GM23338 (cell line): ENCODE data around the gene EPM2AIP1. TPM values are rescaled to one million over a fixed set of nuclear protein-coding genes. Genes with fewer than 3 reads are reported as not detected.
A peak's percentile ranks its signal among the peaks of the same experiment; 100 is the strongest.

Experiments
- ATAC-seq: fragments of 200-7000 bp; cut with Tn5 transposase; 3 replicates; pipeline ENCODE4 v1.9.1; 2020
- DNase-seq: peaks from one replicate; pipeline ENCODE4 v3.0.0-alpha.2; 2015; ENCODE audit warnings: low spot score
- H2AFZ ChIP-seq: fragments of 200-600 bp; sonication (generic); 2 replicates; pipeline ENCODE4 v1.8.0; 2016; ENCODE audit warnings: antibody characterized with exemption, mild to moderate bottlenecking, moderate library complexity
- H3F3A ChIP-seq: fragments of 200-600 bp; sonication (generic); replicated peaks from 2 replicates; pipeline ENCODE4 v1.8.0; 2017; ENCODE audit warnings: antibody characterized with exemption, mixed run types, low read depth
- H3K27ac ChIP-seq: fragments of 200-600 bp; sonication (generic); 2 replicates; pipeline ENCODE4 v1.6.1; 2016; ENCODE audit warnings: low read depth
- H3K27me3 ChIP-seq: fragments of 200-600 bp; sonication (generic); 2 replicates; pipeline ENCODE4 v1.8.0; 2016; ENCODE audit warnings: mild to moderate bottlenecking, mixed run types, moderate library complexity; ENCODE audit not compliant: insufficient read depth
- H3K36me3 ChIP-seq: fragments of 200-600 bp; sonication (generic); 2 replicates; pipeline ENCODE4 v1.8.0; 2016; ENCODE audit warnings: mild to moderate bottlenecking; ENCODE audit not compliant: insufficient read depth
- H3K4me1 ChIP-seq: fragments of 200-600 bp; sonication (generic); 2 replicates; pipeline ENCODE4 v1.8.0; 2016; ENCODE audit warnings: mild to moderate bottlenecking, moderate library complexity; ENCODE audit not compliant: insufficient read depth
- H3K4me2 ChIP-seq: fragments of 200-600 bp; sonication (generic); 2 replicates; pipeline ENCODE4 v1.7.1; 2017; ENCODE audit warnings: mixed run types
- H3K4me3 ChIP-seq: fragments of 200-600 bp; sonication (generic); 2 replicates; pipeline ENCODE4 v1.6.1; 2016; ENCODE audit warnings: mixed run types
- H3K79me2 ChIP-seq: fragments of 200-600 bp; sonication (generic); replicated peaks from 2 replicates; pipeline ENCODE4 v1.8.0; 2017; ENCODE audit warnings: mild to moderate bottlenecking; ENCODE audit not compliant: insufficient read depth
- H3K9me2 ChIP-seq: fragments of 200-600 bp; sonication (generic); 2 replicates; pipeline ENCODE4 v1.8.0; 2017; ENCODE audit not compliant: insufficient read depth
- H4K20me1 ChIP-seq: fragments of 200-600 bp; sonication (generic); replicated peaks from 2 replicates; pipeline ENCODE4 v1.8.0; 2017; ENCODE audit warnings: mild to moderate bottlenecking; ENCODE audit not compliant: insufficient read depth
- H3K27ac Mint-ChIP-seq: 2 replicates; pipeline ENCODE4 v1.8.0; 2020; ENCODE audit warnings: inconsistent platforms, mild to moderate bottlenecking, moderate library complexity, mixed read lengths
- H3K27me3 Mint-ChIP-seq: 3 replicates; pipeline ENCODE4 v1.8.0; 2022; ENCODE audit warnings: low read depth, mild to moderate bottlenecking, moderate library complexity, mixed read lengths, inconsistent platforms; ENCODE audit not compliant: insufficient read depth, poor library complexity
- H3K36me3 Mint-ChIP-seq: 3 replicates; pipeline ENCODE4 v1.8.0; 2021; ENCODE audit warnings: low read depth, mild to moderate bottlenecking, inconsistent platforms, moderate library complexity, mixed read lengths
- H3K4me1 Mint-ChIP-seq: 3 replicates; pipeline ENCODE4 v1.8.0; 2020; ENCODE audit warnings: mild to moderate bottlenecking, inconsistent platforms, mixed read lengths
- H3K4me3 Mint-ChIP-seq: 3 replicates; pipeline ENCODE4 v1.8.0; 2021; ENCODE audit warnings: moderate library complexity, mild to moderate bottlenecking, inconsistent platforms, mixed read lengths
- H3K9me3 Mint-ChIP-seq: 3 replicates; pipeline ENCODE4 v1.8.0; 2020; ENCODE audit warnings: moderate library complexity, mild to moderate bottlenecking, inconsistent platforms, mixed read lengths
- CREB1 ChIP-seq: fragments of 250-450 bp; sonication (Bioruptor Pico); IDR thresholded peaks from 2 replicates; pipeline ENCODE4 v1.5.0; 2020; ENCODE audit warnings: low read depth, mild to moderate bottlenecking, moderate library complexity
- CTCF ChIP-seq, 2 experiments: fragments of 200-600 bp in 1 of 2; sonication (generic) in 1 of 2; conservative IDR thresholded peaks; 2 replicates each; pipeline versions ENCODE4 v1.5.1 to v1.6.1; 2016 to 2017; ENCODE audit warnings: antibody characterized with exemption in 2 of 2, low read depth in 2 of 2, mild to moderate bottlenecking in 2 of 2, moderate library complexity in 1 of 2
- ETS1 ChIP-seq: IDR thresholded peaks from 2 replicates; pipeline ENCODE4 v1.6.1; 2016; ENCODE audit warnings: antibody characterized with exemption
- JUNB ChIP-seq: IDR thresholded peaks from one replicate; pipeline ENCODE4 v1.6.1; 2016; ENCODE audit warnings: antibody characterized with exemption; ENCODE audit not compliant: unreplicated experiment
- NANOG ChIP-seq: IDR thresholded peaks from 2 replicates; pipeline ENCODE4 v1.6.1; 2016; ENCODE audit warnings: antibody characterized with exemption, borderline replicate concordance
- POLR2AphosphoS5 ChIP-seq: IDR thresholded peaks from 2 replicates; pipeline ENCODE4 v1.6.1; 2016; ENCODE audit warnings: antibody characterized with exemption, low read depth
- REST ChIP-seq: IDR thresholded peaks from one replicate; pipeline ENCODE4 v1.6.1; 2018; ENCODE audit warnings: antibody characterized with exemption; ENCODE audit not compliant: unreplicated experiment
- polyA plus RNA-seq: library from polyadenylated mRNA; unstranded; fragments of >200 nt; fragmentation: Nextera tagmentation; extraction: Ambion mirVana; gene quantifications from 2 replicates; pipeline ENCODE4 v1.2.1, GENCODE V29; 2016
- total RNA-seq: library from RNA; depleted of rRNA; stranded (reverse); fragments of >200 nt; shearing (Covaris generic); gene quantifications from 2 replicates; pipeline ENCODE4 v1.2.3, GENCODE V29; 2014

The EPM2AIP1 gene
- total and polyA plus RNA-seq, 2 experiments from 2014 or later, result 7.2 to 10.6 TPM

- TF ChIP-seq JUNB, result no peak
- no peak for TF ChIP-seq REST
These were observed 20.8 kb downstream of the EPM2AIP1 start (continued) for GRCh38 chr3:36972163-36972562.

- ATAC-seq (peak; percentile 91), DNase-seq (peak; percentile 80)
- Mint-ChIP-seq H3K36me3 (no peaks in the 10 kb centered on the region), H3K4me1 (peaks cover 29% of the 10 kb centered on the region), H3K9me3 (no peaks in the 10 kb centered on the region), H3K27me3 (peaks cover 10% of the 10 kb centered on the region), H3K4me3 (no peak overlapping the region), H3K27ac (peak overlapping the region; percentile 79; the same call in 1 of the 2 replicates)
- Histone ChIP-seq H3K27ac (0 out of 2 replicates have a peak overlapping the region, but pooled peaks have one; percentile 56), H3K36me3 (no peaks in the 10 kb centered on the region), H3K4me1 (peaks cover 19% of the 10 kb centered on the region), H3K4me2 (no peak overlapping the region), H3K4me3 (no peak overlapping the region), H3K79me2 (no peaks in the 10 kb centered on the region), H4K20me1 (no peaks in the 10 kb centered on the region), H2AFZ (peak overlapping the region; percentile 61; the same call in 1 of the 2 replicates), H3K27me3 (no peaks in the 10 kb centered on the region), H3F3A (no peaks in the 10 kb centered on the region), H3K9me2 (no peaks in the 10 kb centered on the region)
- TF ChIP-seq REST (no peak), JUNB (no peak), POLR2AphosphoS5 (no peak), NANOG (no peak), CREB1 (no peak), CTCF (conservative IDR thresholded peaks at IDR 0.05; ENCODE audit: low read depth in 2 of 2) (no peak), ETS1 (no peak)
These were observed 23.1 kb downstream of the EPM2AIP1 start for GRCh38 chr3:36969540-36970432.
